Measurements from ENCODE around the gene ZFAND2B. TPM values are rescaled to one million over a fixed set of nuclear protein-coding genes. Genes with fewer than 3 reads are reported as not detected.
"Not testable (repeated sequence)": the region's sequence is repeated elsewhere in the genome, so short reads cannot be mapped to it uniquely, and the experiment has no call there.

The ZFAND2B gene
- total RNA-seq, 1 experiment from 2014 or later: 47.5 TPM

- intact Hi-C loops (cut with micrococcal nuclease): no loop called here
- Histone ChIP-seq H3K79me2 (ENCODE audit: low read length) (peaks cover 28% of the 10 kb centered on the region), H3K27ac (ENCODE audit: low read length) (no peak overlapping the region), H3K9me3 (ENCODE audit: low read length) (no peaks in the 10 kb centered on the region), H3K9ac (ENCODE audit: low read length) (no peak overlapping the region), H3K4me3 (ENCODE audit: low read length) (peak overlapping the region; percentile 74), H3K36me3 (ENCODE audit: low read depth, low read length) (peaks cover 6% of the 10 kb centered on the region), H3K27me3 (ENCODE audit: low read length) (no peaks in the 10 kb centered on the region), H3K9me2 (replicated peaks; ENCODE audit: low read length) (no peaks in the 10 kb centered on the region), H4K20me1 (ENCODE audit: low read length) (no peaks in the 10 kb centered on the region), H2AFZ (ENCODE audit: low read length) (peak overlapping the region; percentile 79), H3F3A (ENCODE audit: low read length, unreplicated experiment) (no peaks in the 10 kb centered on the region), H3K4me1 (ENCODE audit: insufficient read depth, low read length) (peaks cover 31% of the 10 kb centered on the region), H3K4me2 (ENCODE audit: low read length) (peak overlapping the region; percentile 90)
- BruUV-seq (replicated peaks): no TSS peak
- POLR2A ChIA-PET (ENCODE audit: unreplicated experiment): no interaction called here
- CTCF ChIA-PET: no interaction called here
- no peak for DNase-seq
- no peak for TF ChIP-seq CTCF (conservative IDR thresholded peaks at IDR 0.05; ENCODE audit: low read depth, low read length)
- no peak for TF ChIP-seq EZH2 (IDR thresholded peaks at IDR 0.05; ENCODE audit: low read length, unreplicated experiment)
- no peak for TF ChIP-seq EZH2phosphoT487 (IDR thresholded peaks at IDR 0.05; ENCODE audit: borderline replicate concordance, low read length)
- peak; percentile 1 for ATAC-seq
Measured at GRCh38 chr2:219254590-219255201, 48.1 kb downstream of the ZFAND2B start.

- H3F3A ChIP-seq (ENCODE audit: low read length, unreplicated experiment); H3K4me1 ChIP-seq (ENCODE audit: insufficient read depth, low read length); ATAC-seq; H3K9me2 ChIP-seq (replicated peaks; ENCODE audit: low read length); H3K9ac ChIP-seq (ENCODE audit: low read length); H4K20me1 ChIP-seq (ENCODE audit: low read length); BruUV-seq (replicated peaks); H3K79me2 ChIP-seq (ENCODE audit: low read length); CTCF ChIA-PET; POLR2A ChIA-PET (ENCODE audit: unreplicated experiment); intact Hi-C loops (cut with micrococcal nuclease); H3K9me3 ChIP-seq (ENCODE audit: low read length); H3K36me3 ChIP-seq (ENCODE audit: low read depth, low read length); DNase-seq; H3K27me3 ChIP-seq (ENCODE audit: low read length); H3K4me2 ChIP-seq (ENCODE audit: low read length); H3K4me3 ChIP-seq (ENCODE audit: low read length); H3K27ac ChIP-seq (ENCODE audit: low read length); H2AFZ ChIP-seq (ENCODE audit: low read length): not testable (repeated sequence)
Measured at GRCh38 chr2:219258942-219259341, 52.4 kb downstream of the ZFAND2B start.

Other genes starting within 250 kb of the ZFAND2B start
- gene CDK5R2, start 247.1 kb upstream of the ZFAND2B start, total RNA-seq (2014; rRNA removed): 0.11 and 0.35 TPM in 2 replicates
- 0.07 TPM in 1 of 2 replicates, not detected in the other for gene FEV, start 221.6 kb upstream of the ZFAND2B start, total RNA-seq (2014; rRNA removed)
- 6.4 and 13.5 TPM in 2 replicates for gene CRYBA2, start 213.4 kb upstream of the ZFAND2B start, total RNA-seq (2014; rRNA removed)
- 0.17 and 0.18 TPM in 2 replicates for gene CFAP65, start 165.3 kb upstream of the ZFAND2B start, total RNA-seq (2014; rRNA removed)
- 0.07 TPM in 1 of 2 replicates, not detected in the other for gene IHH, start 145.9 kb upstream of the ZFAND2B start, total RNA-seq (2014; rRNA removed)
- 16.7 and 18.5 TPM in 2 replicates for gene NHEJ1, start 46.0 kb upstream of the ZFAND2B start, total RNA-seq (2014; rRNA removed)
- 1.4 and 1.7 TPM in 2 replicates for gene SLC23A3, start 36.8 kb upstream of the ZFAND2B start, total RNA-seq (2014; rRNA removed)
- 38.2 and 44.0 TPM in 2 replicates for gene CNPPD1, start 29.9 kb upstream of the ZFAND2B start, total RNA-seq (2014; rRNA removed)
- 61.0 and 87.2 TPM in 2 replicates for gene RETREG2, start 28.5 kb upstream of the ZFAND2B start, total RNA-seq (2014; rRNA removed)
- 21.1 and 23.9 TPM in 2 replicates for gene ABCB6, start 12.2 kb downstream of the ZFAND2B start, total RNA-seq (2014; rRNA removed)
- 59.6 and 77.2 TPM in 2 replicates for gene ATG9A, start 22.9 kb downstream of the ZFAND2B start, total RNA-seq (2014; rRNA removed)
- 67.9 and 78.5 TPM in 2 replicates for gene ANKZF1, start 23.0 kb downstream of the ZFAND2B start, total RNA-seq (2014; rRNA removed)
- gene GLB1L, start 38.7 kb downstream of the ZFAND2B start, total RNA-seq (2014; rRNA removed): 6.0 and 6.1 TPM in 2 replicates
- 13.8 and 16.3 TPM in 2 replicates for gene STK16, start 38.7 kb downstream of the ZFAND2B start, total RNA-seq (2014; rRNA removed)
- gene TUBA4B, start 46.5 kb downstream of the ZFAND2B start, total RNA-seq (2014; rRNA removed): not detected in 2 replicates
- gene TUBA4A, start 47.1 kb downstream of the ZFAND2B start, total RNA-seq (2014; rRNA removed): 75.4 and 87.9 TPM in 2 replicates
- gene DNAJB2, start 72.6 kb downstream of the ZFAND2B start, total RNA-seq (2014; rRNA removed): 62.3 and 98.4 TPM in 2 replicates
- 0.07 TPM in 1 of 2 replicates, not detected in the other for gene PTPRN, start 102.6 kb downstream of the ZFAND2B start, total RNA-seq (2014; rRNA removed)
- not detected in 2 replicates for gene RESP18, start 126.0 kb downstream of the ZFAND2B start, total RNA-seq (2014; rRNA removed)
- gene DNPEP, start 181.1 kb downstream of the ZFAND2B start, total RNA-seq (2014; rRNA removed): 86.2 and 114 TPM in 2 replicates
- gene DES, start 211.6 kb downstream of the ZFAND2B start, total RNA-seq (2014; rRNA removed): not detected in 2 replicates
- gene SPEG, start 228.1 kb downstream of the ZFAND2B start, total RNA-seq (2014; rRNA removed): 30.7 and 45.2 TPM in 2 replicates